ENCODE data around the gene MALL. TPM values are rescaled to one million over a fixed set of nuclear protein-coding genes. Genes with fewer than 3 reads are reported as not detected.

The MALL gene
- total and polyA plus RNA-seq, 10 of the 15 experiments (the other 5 are each of a cell fraction or from before 2014, with no cell fraction given), result 0.26 TPM; not detected in 9

- ChIA-PET SMC1A (ENCODE audit: uncharacterized antibody, unreplicated experiment) (no interaction called here), RAD21 (ENCODE audit: unreplicated experiment) (no interaction called here), CTCF (no interaction called here), POLR2A (no interaction called here)
- Histone ChIP-seq H4K20me1 (ENCODE audit: control insufficient read depth, insufficient read depth) (no peaks in the 10 kb centered on the region), H3K9ac (ENCODE audit: control insufficient read depth, insufficient read depth, low read length) (no peak overlapping the region), H3K4me1 (ENCODE audit: control insufficient read depth, insufficient read depth, low read length) (no peaks in the 10 kb centered on the region), H3K4me3 (no peak overlapping the region), H3K27me3 (replicated peaks in 1 of 2; ENCODE audit: control insufficient read depth in 2 of 2, insufficient read depth in 2 of 2, low read length in 1 of 2) (peaks cover 2 to 6% of the 10 kb centered on the region in 2 experiments; a peak in 3 of 4 replicates), H3K27ac (ENCODE audit: control insufficient read depth, insufficient read depth) (no peak overlapping the region), H3K79me2 (ENCODE audit: control insufficient read depth, insufficient read depth, low read length) (no peaks in the 10 kb centered on the region), H3K36me3 (ENCODE audit: control insufficient read depth in 2 of 2, insufficient read depth in 2 of 2, low read length in 1 of 2) (no peaks in the 10 kb centered on the region), H3K9me3 (replicated peaks; ENCODE audit: control insufficient read depth, insufficient read depth, low read length) (no peaks in the 10 kb centered on the region), H2AFZ (ENCODE audit: control insufficient read depth, low read depth, low read length) (no peak overlapping the region), H3K4me2 (ENCODE audit: control insufficient read depth, insufficient read depth) (no peak overlapping the region)
- 44% methylated on average over 10 of the region's 10 CpGs for WGBS (ENCODE audit: insufficient coverage, insufficient replicate concordance, low lambda C conversion rate, missing lambda C conversion rate)
- in situ Hi-C loops (cut with MboI), result no loop called here
- intact Hi-C loops (cut with micrococcal nuclease; ENCODE audit: unreplicated experiment), result no loop called here
- no peak for TF ChIP-seq GATAD2B (conservative IDR thresholded peaks at IDR 0.05; ENCODE audit: low read depth)
- no peak for TF ChIP-seq ZNF207 (IDR thresholded peaks at IDR 0.05; ENCODE audit: borderline replicate concordance)
- TF ChIP-seq SKIL (IDR thresholded peaks at IDR 0.05; ENCODE audit: low read depth, poor library complexity, severe bottlenecking), result no peak
- no peak for TF ChIP-seq KAT2A (conservative IDR thresholded peaks at IDR 0.05; ENCODE audit: control insufficient read depth, low read depth, low read length)
- TF ChIP-seq RELB (IDR thresholded peaks at IDR 0.05; ENCODE audit: low read depth), result no peak
- no peak for TF ChIP-seq ZBTB11 (CRISPR knock-in tag; IDR thresholded peaks at IDR 0.05)
- TF ChIP-seq POLR2A (IDR thresholded peaks at IDR 0.05; ENCODE audit: low read depth, low read length), result no peak
- TF ChIP-seq CHD1 (IDR thresholded peaks at IDR 0.05; ENCODE audit: low read depth, low read length), result no peak
- no peak for TF ChIP-seq IRF5 (IDR thresholded peaks at IDR 0.05; ENCODE audit: borderline replicate concordance)
- TF ChIP-seq SPI1 (IDR thresholded peaks at IDR 0.05; ENCODE audit: borderline replicate concordance, insufficient read depth, low read depth, low read length), result no peak
- TF ChIP-seq IKZF2 (IDR thresholded peaks at IDR 0.05), result no peak
- no peak for TF ChIP-seq RFX5 (IDR thresholded peaks at IDR 0.05; ENCODE audit: low read depth, low read length)
- FAIRE-seq, result no peak
- no peak for DNase-seq (ENCODE audit: low read depth, low spot score)
- BruUV-seq (replicated peaks), result no TSS peak
- ATAC-seq, result no peak
Measured at GRCh38 chr2:110104025-110104771, 11.4 kb downstream of the MALL start.
